Subcutaneous abdominal adipose tissue (tissue), 5 donors: Measurements from ENCODE around the gene EFNB2.

ENCODE experiments used
- H3K27ac ChIP-seq: one replicate; pipeline ENCODE4 v1.7.0; 2013; ENCODE audit warnings: low read depth, mild to moderate bottlenecking, inconsistent platforms, low read length, moderate library complexity
- H3K27me3 ChIP-seq, 5 donors: one replicate each; pipeline ENCODE4 v1.7.0; 2013; ENCODE audit warnings: low read length in 5 of 5, inconsistent platforms in 1 of 5; ENCODE audit not compliant: control insufficient read depth in 5 of 5, insufficient read depth in 4 of 5
- H3K36me3 ChIP-seq, 5 donors: one replicate each; pipeline ENCODE4 v1.7.0; 2013; ENCODE audit warnings: low read length in 5 of 5; ENCODE audit not compliant: control insufficient read depth in 5 of 5, insufficient read depth in 5 of 5
- H3K4me1 ChIP-seq, 5 donors: one replicate each; pipeline ENCODE4 v1.7.0; 2013; ENCODE audit warnings: low read length in 5 of 5, mild to moderate bottlenecking in 3 of 5, moderate library complexity in 1 of 5; ENCODE audit not compliant: control insufficient read depth in 5 of 5, insufficient read depth in 5 of 5
- H3K4me3 ChIP-seq, 5 donors: one replicate each; pipeline ENCODE4 v1.7.0; 2013; ENCODE audit warnings: low read length in 5 of 5, low read depth in 1 of 5
- H3K9ac ChIP-seq, 5 donors: one replicate each; pipeline ENCODE4 v1.7.0; 2013; ENCODE audit warnings: low read length in 5 of 5, mild to moderate bottlenecking in 4 of 5, moderate library complexity in 3 of 5
- H3K9me3 ChIP-seq, 5 donors: one replicate each; pipeline ENCODE4 v1.7.0; 2013; ENCODE audit warnings: low read length in 5 of 5; ENCODE audit not compliant: control insufficient read depth in 5 of 5
- donor health status: healthy.
- donor health status: healthy.
- donor health status: healthy.
- donor health status: healthy.
- donor health status: healthy.

Gene EFNB2

GRCh38 chr13:106503730-106504453 is 31.6 kb downstream of the EFNB2 start:
- H3K4me1 ChIP-seq: peaks cover 0 to 30% (median 0%) of the 10 kb centered on the region in 5 donors
- no peaks in the 10 kb centered on the region for H3K36me3 ChIP-seq
- H3K27ac ChIP-seq: no peak overlapping the region
- no peak overlapping the region for H3K9ac ChIP-seq
- no peaks in the 10 kb centered on the region for H3K27me3 ChIP-seq
- no peaks in the 10 kb centered on the region for H3K9me3 ChIP-seq
- no peak overlapping the region for H3K4me3 ChIP-seq

- Histone ChIP-seq H3K36me3 (no peaks in the 10 kb centered on the region), H3K4me1 (peaks cover 0 to 36% (median 0%) of the 10 kb centered on the region in 5 donors), H3K27ac (no peak overlapping the region), H3K27me3 (no peaks in the 10 kb centered on the region), H3K9ac (no peak overlapping the region), H3K9me3 (no peaks in the 10 kb centered on the region), H3K4me3 (no peak overlapping the region)
These were observed 32.2 kb downstream of the EFNB2 start for GRCh38 chr13:106503272-106503671.

DNA sequence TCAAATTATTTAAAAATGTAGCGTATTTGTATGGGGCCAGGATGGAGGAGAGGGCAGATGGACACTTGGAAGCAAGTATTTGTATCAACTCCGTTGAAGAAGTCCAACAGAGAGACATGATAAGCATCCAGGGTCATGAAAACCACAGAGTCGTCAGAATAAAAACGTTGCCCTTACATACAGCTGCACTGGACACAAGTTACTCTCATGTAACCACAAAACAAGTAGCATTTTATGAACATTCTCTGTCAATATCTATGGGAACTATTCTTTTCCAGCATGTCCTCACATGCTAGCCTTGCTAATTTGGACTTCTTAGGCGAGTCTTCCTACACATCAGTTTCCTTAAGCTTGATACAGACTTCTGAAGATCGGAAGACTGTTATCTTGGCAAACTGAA is 35.0 kb downstream of the EFNB2 start:
- H3K36me3 ChIP-seq: no peaks in the 10 kb centered on the region
- no peak overlapping the region for H3K4me3 ChIP-seq
- H3K9ac ChIP-seq: no peak overlapping the region
- peaks cover 0 to 61% (median 3%) of the 10 kb centered on the region in 5 donors for H3K4me1 ChIP-seq
- H3K9me3 ChIP-seq: peaks cover 0 to 2% (median 0%) of the 10 kb centered on the region in 5 donors
- H3K27me3 ChIP-seq: no peaks in the 10 kb centered on the region
- H3K27ac ChIP-seq: peak overlapping the region; percentile 4

- Histone ChIP-seq H3K4me3 (no peak overlapping the region), H3K9me3 (peaks cover 0 to 2% (median 0%) of the 10 kb centered on the region in 5 donors), H3K36me3 (no peaks in the 10 kb centered on the region), H3K27me3 (no peaks in the 10 kb centered on the region), H3K27ac (peak overlapping the region; percentile 4), H3K4me1 (peaks cover 0 to 63% (median 3%) of the 10 kb centered on the region in 5 donors), H3K9ac (no peak overlapping the region)
These were observed 35.6 kb downstream of the EFNB2 start for GRCh38 chr13:106499896-106500295.

GRCh38 chr13:106499113-106499512 is 36.3 kb downstream of the EFNB2 start:
- H3K36me3 ChIP-seq: peaks cover 0 to 3% (median 0%) of the 10 kb centered on the region in 5 donors
- H3K4me1 ChIP-seq: peaks cover 0 to 58% (median 3%) of the 10 kb centered on the region in 5 donors
- no peak overlapping the region for H3K27ac ChIP-seq
- H3K9ac ChIP-seq: no peak overlapping the region
- no peak overlapping the region for H3K4me3 ChIP-seq
- H3K27me3 ChIP-seq: no peaks in the 10 kb centered on the region
- peaks cover 0 to 2% (median 0%) of the 10 kb centered on the region in 5 donors for H3K9me3 ChIP-seq

GRCh38 chr13:106498571-106498970 is 36.9 kb downstream of the EFNB2 start:
- peaks cover 0 to 3% (median 2%) of the 10 kb centered on the region in 5 donors for H3K36me3 ChIP-seq
- no peaks in the 10 kb centered on the region for H3K27me3 ChIP-seq
- peaks cover 0 to 2% (median 0%) of the 10 kb centered on the region in 5 donors for H3K9me3 ChIP-seq
- peaks cover 0 to 54% (median 3%) of the 10 kb centered on the region in 5 donors for H3K4me1 ChIP-seq
- H3K9ac ChIP-seq: no peak overlapping the region
- no peak overlapping the region for H3K27ac ChIP-seq
- H3K4me3 ChIP-seq: no peak overlapping the region

GRCh38 chr13:106498158-106498557 is 37.3 kb downstream of the EFNB2 start:
- H3K27me3 ChIP-seq: no peaks in the 10 kb centered on the region
- H3K4me1 ChIP-seq: peaks cover 0 to 54% (median 3%) of the 10 kb centered on the region in 5 donors
- no peak overlapping the region for H3K4me3 ChIP-seq
- H3K9me3 ChIP-seq: peaks cover 0 to 2% (median 0%) of the 10 kb centered on the region in 5 donors
- H3K27ac ChIP-seq: no peak overlapping the region
- no peak overlapping the region for H3K9ac ChIP-seq
- peaks cover 0 to 7% (median 6%) of the 10 kb centered on the region in 5 donors for H3K36me3 ChIP-seq

DNA sequence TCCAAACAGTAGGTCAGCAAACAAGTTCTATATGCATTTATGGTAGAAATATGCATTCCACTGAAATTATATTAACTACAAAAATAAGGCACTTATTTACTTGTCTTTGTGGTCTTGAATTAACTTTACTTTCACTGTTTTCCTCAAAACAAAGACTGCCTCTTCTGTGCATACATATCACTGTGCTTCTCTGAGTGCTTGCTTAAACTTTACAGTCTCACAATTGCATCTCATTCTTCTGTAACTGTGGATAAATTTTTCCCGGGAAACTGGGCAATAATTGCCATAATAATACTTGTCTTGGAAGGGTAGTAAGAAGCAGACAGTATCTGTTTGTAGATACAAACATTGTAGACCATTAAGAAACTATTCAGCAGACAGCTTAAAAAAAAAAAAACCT is 38.4 kb downstream of the EFNB2 start:
- no peak overlapping the region for H3K9ac ChIP-seq
- no peaks in the 10 kb centered on the region for H3K27me3 ChIP-seq
- no peak overlapping the region for H3K4me3 ChIP-seq
- H3K9me3 ChIP-seq: peaks cover 0 to 2% (median 0%) of the 10 kb centered on the region in 5 donors
- peaks cover 0 to 64% (median 3%) of the 10 kb centered on the region in 5 donors for H3K4me1 ChIP-seq
- peak overlapping the region; percentile 52 for H3K27ac ChIP-seq
- H3K36me3 ChIP-seq: peaks cover 0 to 18% (median 17%) of the 10 kb centered on the region in 5 donors

- H3K4me3 ChIP-seq: no peak overlapping the region
- peak overlapping the region in 2 of 5 donors; percentile 9 to 51 for H3K9ac ChIP-seq
- peak overlapping the region; percentile 52 for H3K27ac ChIP-seq
- H3K9me3 ChIP-seq: peaks cover 0 to 2% (median 0%) of the 10 kb centered on the region in 5 donors
- no peaks in the 10 kb centered on the region for H3K27me3 ChIP-seq
- H3K4me1 ChIP-seq: peaks cover 0 to 71% (median 3%) of the 10 kb centered on the region in 5 donors
- peaks cover 0 to 22% (median 18%) of the 10 kb centered on the region in 5 donors for H3K36me3 ChIP-seq
These were observed 39.1 kb downstream of the EFNB2 start for GRCh38 chr13:106496072-106496997.
